ENCODE data around the gene ADGRF4. TPM values are rescaled to one million over a fixed set of nuclear protein-coding genes. Genes with fewer than 3 reads are reported as not detected.

ADGRF4 gene
- total RNA-seq, 1 experiment from 2014 or later: not detected

DNA sequence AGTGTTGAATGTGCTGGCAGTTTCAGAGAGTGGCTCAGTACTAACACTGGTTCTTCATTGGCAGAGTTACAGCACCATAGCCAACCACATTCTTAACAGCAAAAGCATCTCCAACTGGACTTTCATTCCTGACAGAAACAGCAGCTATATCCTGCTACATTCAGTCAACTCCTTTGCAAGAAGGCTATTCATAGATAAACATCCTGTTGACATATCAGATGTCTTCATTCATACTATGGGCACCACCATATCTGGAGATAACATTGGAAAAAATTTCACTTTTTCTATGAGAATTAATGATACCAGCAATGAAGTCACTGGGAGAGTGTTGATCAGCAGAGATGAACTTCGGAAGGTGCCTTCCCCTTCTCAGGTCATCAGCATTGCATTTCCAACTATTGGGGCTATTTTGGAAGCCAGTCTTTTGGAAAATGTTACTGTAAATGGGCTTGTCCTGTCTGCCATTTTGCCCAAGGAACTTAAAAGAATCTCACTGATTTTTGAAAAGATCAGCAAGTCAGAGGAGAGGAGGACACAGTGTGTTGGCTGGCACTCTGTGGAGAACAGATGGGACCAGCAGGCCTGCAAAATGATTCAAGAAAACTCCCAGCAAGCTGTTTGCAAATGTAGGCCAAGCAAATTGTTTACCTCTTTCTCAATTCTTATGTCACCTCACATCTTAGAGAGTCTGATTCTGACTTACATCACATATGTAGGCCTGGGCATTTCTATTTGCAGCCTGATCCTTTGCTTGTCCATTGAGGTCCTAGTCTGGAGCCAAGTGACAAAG is 17.0 kb upstream of the ADGRF4 start:
- H3K36me3 Mint-ChIP-seq (ENCODE audit: insufficient read depth in 1 of 3, low read depth in 3 of 3): no peaks in the 10 kb centered on the region; a peak in 1 of 7 replicates
- TF ChIP-seq, protein P1, sequence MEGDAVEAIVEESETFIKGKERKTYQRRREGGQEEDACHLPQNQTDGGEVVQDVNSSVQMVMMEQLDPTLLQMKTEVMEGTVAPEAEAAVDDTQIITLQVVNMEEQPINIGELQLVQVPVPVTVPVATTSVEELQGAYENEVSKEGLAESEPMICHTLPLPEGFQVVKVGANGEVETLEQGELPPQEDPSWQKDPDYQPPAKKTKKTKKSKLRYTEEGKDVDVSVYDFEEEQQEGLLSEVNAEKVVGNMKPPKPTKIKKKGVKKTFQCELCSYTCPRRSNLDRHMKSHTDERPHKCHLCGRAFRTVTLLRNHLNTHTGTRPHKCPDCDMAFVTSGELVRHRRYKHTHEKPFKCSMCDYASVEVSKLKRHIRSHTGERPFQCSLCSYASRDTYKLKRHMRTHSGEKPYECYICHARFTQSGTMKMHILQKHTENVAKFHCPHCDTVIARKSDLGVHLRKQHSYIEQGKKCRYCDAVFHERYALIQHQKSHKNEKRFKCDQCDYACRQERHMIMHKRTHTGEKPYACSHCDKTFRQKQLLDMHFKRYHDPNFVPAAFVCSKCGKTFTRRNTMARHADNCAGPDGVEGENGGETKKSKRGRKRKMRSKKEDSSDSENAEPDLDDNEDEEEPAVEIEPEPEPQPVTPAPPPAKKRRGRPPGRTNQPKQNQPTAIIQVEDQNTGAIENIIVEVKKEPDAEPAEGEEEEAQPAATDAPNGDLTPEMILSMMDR (conservative IDR thresholded peaks at IDR 0.05): no peak
- no CpG with 5 or more reads among the region's 1 CpG for WGBS (ENCODE audit: extremely low coverage, insufficient read length, low lambda C conversion rate)

More for the DNA sequence above, 17.0 kb upstream of the ADGRF4 start:
- no peaks in the 10 kb centered on the region for H3K79me1 ChIP-seq (ENCODE audit: insufficient read depth, low read depth, low read length, poor library complexity, severe bottlenecking)
- H3K27me3 Mint-ChIP-seq (ENCODE audit: low read depth): no peaks in the 10 kb centered on the region
- H3K23ac ChIP-seq (ENCODE audit: insufficient read length, low read depth, low read length): no peak overlapping the region
- H4K5ac ChIP-seq (ENCODE audit: insufficient read length, low read depth, low read length): no peak overlapping the region
- H3K4me2 ChIP-seq (ENCODE audit: insufficient read depth, insufficient read length, low read length): no peak overlapping the region
- no peak overlapping the region for H3K4ac ChIP-seq (ENCODE audit: low read depth, low read length)
- H2BK5ac ChIP-seq (ENCODE audit: insufficient read length, low read length): no peak overlapping the region
- no peaks in the 10 kb centered on the region for H3K4me1 ChIP-seq (ENCODE audit: insufficient read depth, low read length)
- H2BK15ac ChIP-seq (ENCODE audit: low read depth, low read length): no peak overlapping the region
- no peak overlapping the region for H3K56ac ChIP-seq (ENCODE audit: insufficient read length, low read depth, low read length)
- no peaks in the 10 kb centered on the region for H4K20me1 ChIP-seq (ENCODE audit: control insufficient read depth, insufficient read depth, insufficient read length)
- H3K27me3 ChIP-seq (ENCODE audit: insufficient read depth, low read length): no peaks in the 10 kb centered on the region
- H2AK5ac ChIP-seq (ENCODE audit: insufficient read length, low read length): no peak overlapping the region
- H3T11ph ChIP-seq (ENCODE audit: low read length): no peak overlapping the region
- no peak overlapping the region for H4K8ac ChIP-seq (replicated peaks; ENCODE audit: insufficient read length, low read depth, low read length)
- H3K14ac ChIP-seq (ENCODE audit: insufficient read depth, low read length): no peak overlapping the region
- no peaks in the 10 kb centered on the region for H3K9me3 Mint-ChIP-seq
- H3K27ac Mint-ChIP-seq: no peak overlapping the region
- H2BK120ac ChIP-seq (ENCODE audit: low read depth, low read length, poor library complexity, severe bottlenecking): no peak overlapping the region
- no peaks in the 10 kb centered on the region for H3K23me2 ChIP-seq (ENCODE audit: insufficient read length, low read depth, low read length, poor library complexity, severe bottlenecking)
- no peak overlapping the region for H4K91ac ChIP-seq (ENCODE audit: insufficient read length, low read depth, low read length)
- H3K4me3 Mint-ChIP-seq: no peak overlapping the region
- no peaks in the 10 kb centered on the region; a peak in 1 of 4 replicates for H3K4me1 Mint-ChIP-seq
- no peaks in the 10 kb centered on the region for H3K79me2 ChIP-seq (ENCODE audit: insufficient read depth, low read length)
- H3K9ac ChIP-seq (ENCODE audit: extremely low read depth, insufficient read length, low read length): no peak overlapping the region
- no peak overlapping the region for H2BK12ac ChIP-seq (ENCODE audit: insufficient read length, low read depth, low read length)
- no peak overlapping the region for H2BK20ac ChIP-seq (ENCODE audit: low read depth, low read length, poor library complexity, severe bottlenecking)
- no peak overlapping the region for H3K18ac ChIP-seq (ENCODE audit: insufficient read length, low read depth, low read length)
- H2AFZ ChIP-seq (ENCODE audit: low read length): no peak overlapping the region
- DNase-seq: no peak
- no peaks in the 10 kb centered on the region for H3K9me3 ChIP-seq (ENCODE audit: control insufficient read depth, low read depth, low read length)
- no peak overlapping the region for H3K27ac ChIP-seq (ENCODE audit: insufficient read length, low read depth, low read length)

Measured in H9 (cell line).